NB4 (cell line): Measurements from ENCODE around the gene FPR1.

ENCODE experiments used
- CTCF ChIP-seq: IDR thresholded peaks from one replicate; pipeline ENCODE4 v1.5.1; 2012; ENCODE audit warnings: low read depth, low read length
- MAX ChIP-seq: IDR thresholded peaks from 2 replicates; pipeline ENCODE4 v1.6.1; 2011; ENCODE audit warnings: low read depth, low read length
- MYC ChIP-seq: IDR thresholded peaks from 2 replicates; pipeline ENCODE4 v1.6.1; 2011; ENCODE audit warnings: low read depth, low read length
- POLR2A ChIP-seq: IDR thresholded peaks from 2 replicates; pipeline ENCODE4 v1.6.1; 2011; ENCODE audit warnings: mild to moderate bottlenecking; ENCODE audit not compliant: insufficient read length; ENCODE audit errors: extremely low read depth

- TF ChIP-seq CTCF (no peak), MAX (no peak), POLR2A (no peak), MYC (no peak)
Observed at GRCh38 chr19:51712461-51713081, 39.1 kb downstream of the FPR1 start.
